Hepatocyte (in vitro differentiated cells): Measurements from ENCODE around the gene HSPA1A. TPM values are rescaled to one million over a fixed set of nuclear protein-coding genes. Genes with fewer than 3 reads are reported as not detected.
"Not testable (repeated sequence)": the region's sequence is repeated elsewhere in the genome, so short reads cannot be mapped to it uniquely, and the experiment has no call there.

ENCODE experiments used
- DNase-seq: peaks from one replicate; pipeline ENCODE4 v3.0.0-alpha.2; 2016; ENCODE audit warnings: low spot score
- H2AFZ ChIP-seq: fragments of 200-600 bp; sonication (generic); 2 replicates; pipeline ENCODE4 v1.6.0; 2016; ENCODE audit warnings: antibody characterized with exemption, mild to moderate bottlenecking
- H3K27ac ChIP-seq: fragments of 200-600 bp; sonication (generic); 2 replicates; pipeline ENCODE4 v1.5.1; 2016; ENCODE audit warnings: mild to moderate bottlenecking
- H3K27me3 ChIP-seq: fragments of 200-600 bp; sonication (generic); 2 replicates; pipeline ENCODE4 v1.6.1; 2016
- H3K36me3 ChIP-seq: fragments of 200-600 bp; sonication (generic); replicated peaks from 2 replicates; pipeline ENCODE4 v1.5.1; 2016; ENCODE audit warnings: low read depth; ENCODE audit not compliant: insufficient read depth
- H3K4me1 ChIP-seq: fragments of 200-600 bp; sonication (generic); 2 replicates; pipeline ENCODE4 v1.5.1; 2016; ENCODE audit warnings: mild to moderate bottlenecking, moderate library complexity; ENCODE audit not compliant: insufficient read depth
- H3K4me2 ChIP-seq: fragments of 200-600 bp; sonication (generic); 2 replicates; pipeline ENCODE4 v1.6.0; 2016
- H3K4me3 ChIP-seq: fragments of 200-600 bp; sonication (generic); 2 replicates; pipeline ENCODE4 v1.5.1; 2016; ENCODE audit warnings: mild to moderate bottlenecking
- H3K79me2 ChIP-seq: fragments of 200-600 bp; sonication (generic); 2 replicates; pipeline ENCODE4 v1.6.0; 2017; ENCODE audit warnings: mild to moderate bottlenecking
- H3K9me2 ChIP-seq: fragments of 200-600 bp; sonication (generic); replicated peaks from 2 replicates; pipeline ENCODE4 v1.6.0; 2017; ENCODE audit warnings: mild to moderate bottlenecking; ENCODE audit not compliant: insufficient read depth
- H3K9me3 ChIP-seq: fragments of 200-600 bp; sonication (generic); 2 replicates; pipeline ENCODE4 v1.5.1; 2016; ENCODE audit warnings: low read depth, mild to moderate bottlenecking
- H4K20me1 ChIP-seq: fragments of 200-600 bp; sonication (generic); 2 replicates; pipeline ENCODE4 v1.6.0; 2016; ENCODE audit warnings: mild to moderate bottlenecking; ENCODE audit not compliant: insufficient read depth, poor library complexity, severe bottlenecking
- EZH2 ChIP-seq: fragments of 200-600 bp; sonication (generic); IDR thresholded peaks from 2 replicates; pipeline ENCODE4 v1.6.1; 2016; ENCODE audit warnings: antibody characterized with exemption, mild to moderate bottlenecking, borderline replicate concordance
- EZH2phosphoT487 ChIP-seq: fragments of 200-600 bp; sonication (generic); IDR thresholded peaks from one replicate; pipeline ENCODE4 v1.6.1; 2018; ENCODE audit warnings: antibody characterized with exemption, mild to moderate bottlenecking, low read depth, moderate library complexity; ENCODE audit not compliant: unreplicated experiment, severe bottlenecking
- WGBS: methylation state at CpG from one replicate; pipeline ENCODE4 v1.1.6; 2016; ENCODE audit warnings: low lambda C conversion rate; ENCODE audit errors: missing lambda C conversion rate; 5-methylcytosine and 5-hydroxymethylcytosine counted together
- polyA plus RNA-seq: library from polyadenylated mRNA; unstranded; fragments of >200 nt; fragmentation: Nextera tagmentation; extraction: Ambion mirVana; gene quantifications from 2 replicates; pipeline ENCODE4 v1.2.1, GENCODE V29; 2016
- total RNA-seq: library from RNA; depleted of rRNA; stranded (reverse); fragments of >200 nt; gene quantifications from 2 replicates; pipeline ENCODE4 v1.2.3, GENCODE V29; 2014
- TF ChIP-seq, protein P1 (sequence below): fragments of 200-600 bp; sonication (generic); IDR thresholded peaks from 2 replicates; pipeline ENCODE4 v1.5.1; 2016; ENCODE audit warnings: antibody characterized with exemption, mild to moderate bottlenecking; ENCODE audit not compliant: poor library complexity

Gene HSPA1A
- total and polyA plus RNA-seq, 2 experiments from 2014 or later, result 82.2 to 83.3 TPM

DNA sequence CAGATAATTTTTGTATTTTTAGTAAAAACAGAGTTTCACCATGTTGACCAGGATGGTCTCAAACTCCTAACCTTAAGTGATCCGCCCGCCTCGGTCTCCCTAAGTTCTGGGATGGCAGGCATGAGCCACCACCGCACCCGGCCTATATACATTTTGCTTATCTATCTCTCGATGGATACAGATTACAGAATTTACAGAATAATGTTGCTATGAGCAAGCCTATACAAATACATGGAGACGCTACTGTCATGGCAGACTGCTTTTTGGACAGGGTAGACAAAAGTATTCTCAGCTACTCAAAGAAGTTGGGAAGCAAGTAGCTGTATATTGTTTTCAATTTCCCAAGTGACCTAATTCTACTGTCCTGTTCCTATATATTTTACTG, 1.9 kb upstream of the HSPA1A start:
- peak overlapping the region; percentile 85 for H3K4me2 ChIP-seq
- no peaks in the 10 kb centered on the region for H4K20me1 ChIP-seq
- no peaks in the 10 kb centered on the region for H3K27me3 ChIP-seq
- H3K36me3 ChIP-seq, result no peaks in the 10 kb centered on the region
- TF ChIP-seq EZH2 (no peak), EZH2phosphoT487 (no peak)
- TF ChIP-seq, protein P1, sequence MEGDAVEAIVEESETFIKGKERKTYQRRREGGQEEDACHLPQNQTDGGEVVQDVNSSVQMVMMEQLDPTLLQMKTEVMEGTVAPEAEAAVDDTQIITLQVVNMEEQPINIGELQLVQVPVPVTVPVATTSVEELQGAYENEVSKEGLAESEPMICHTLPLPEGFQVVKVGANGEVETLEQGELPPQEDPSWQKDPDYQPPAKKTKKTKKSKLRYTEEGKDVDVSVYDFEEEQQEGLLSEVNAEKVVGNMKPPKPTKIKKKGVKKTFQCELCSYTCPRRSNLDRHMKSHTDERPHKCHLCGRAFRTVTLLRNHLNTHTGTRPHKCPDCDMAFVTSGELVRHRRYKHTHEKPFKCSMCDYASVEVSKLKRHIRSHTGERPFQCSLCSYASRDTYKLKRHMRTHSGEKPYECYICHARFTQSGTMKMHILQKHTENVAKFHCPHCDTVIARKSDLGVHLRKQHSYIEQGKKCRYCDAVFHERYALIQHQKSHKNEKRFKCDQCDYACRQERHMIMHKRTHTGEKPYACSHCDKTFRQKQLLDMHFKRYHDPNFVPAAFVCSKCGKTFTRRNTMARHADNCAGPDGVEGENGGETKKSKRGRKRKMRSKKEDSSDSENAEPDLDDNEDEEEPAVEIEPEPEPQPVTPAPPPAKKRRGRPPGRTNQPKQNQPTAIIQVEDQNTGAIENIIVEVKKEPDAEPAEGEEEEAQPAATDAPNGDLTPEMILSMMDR, result no peak
- peaks cover 18% of the 10 kb centered on the region for H3K4me1 ChIP-seq
- H3K4me3 ChIP-seq, result no peak overlapping the region
- no peaks in the 10 kb centered on the region for H3K9me2 ChIP-seq
- peak overlapping the region; percentile 85 for H2AFZ ChIP-seq
- H3K27ac ChIP-seq, result peak overlapping the region; percentile 97
- no peaks in the 10 kb centered on the region for H3K9me3 ChIP-seq
- DNase-seq, result no peak
- H3K79me2 ChIP-seq, result peaks cover 11% of the 10 kb centered on the region
- 98% methylated on average over 7 of the region's 7 CpGs for WGBS

- Histone ChIP-seq H3K9me3 (no peaks in the 10 kb centered on the region), H3K27me3 (no peaks in the 10 kb centered on the region), H3K4me3 (peak overlapping the region; percentile 28), H3K36me3 (no peaks in the 10 kb centered on the region), H4K20me1 (no peaks in the 10 kb centered on the region), H3K9me2 (no peaks in the 10 kb centered on the region), H3K4me1 (peaks cover 22% of the 10 kb centered on the region), H2AFZ (peak overlapping the region; percentile 10), H3K4me2 (peak overlapping the region; percentile 85), H3K27ac (peak overlapping the region; percentile 97), H3K79me2 (peaks cover 14% of the 10 kb centered on the region)
- WGBS, result 3% methylated on average over 12 of the region's 13 CpGs
- peak; percentile 96 for DNase-seq
- TF ChIP-seq, protein P1, result no peak
- TF ChIP-seq EZH2phosphoT487, result no peak
- no peak for TF ChIP-seq EZH2
Observed at GRCh38 chr6:31814677-31815024, 692 bp upstream of the HSPA1A start.

- not testable (repeated sequence) for DNase-seq, H3K36me3 ChIP-seq, H3K9me2 ChIP-seq, H4K20me1 ChIP-seq, H3K4me3 ChIP-seq, H3K27me3 ChIP-seq, H3K27ac ChIP-seq, H3K9me3 ChIP-seq, H2AFZ ChIP-seq
- H3K79me2 ChIP-seq, result peaks cover 20% of the 10 kb centered on the region
- WGBS, result 86% methylated on average over 16 of the region's 37 CpGs
- peaks cover 40% of the 10 kb centered on the region for H3K4me1 ChIP-seq
- H3K4me2 ChIP-seq, result peak overlapping the region; percentile 70
Observed at GRCh38 chr6:31817133-31817928, 2.0 kb downstream of the HSPA1A start.

DNA sequence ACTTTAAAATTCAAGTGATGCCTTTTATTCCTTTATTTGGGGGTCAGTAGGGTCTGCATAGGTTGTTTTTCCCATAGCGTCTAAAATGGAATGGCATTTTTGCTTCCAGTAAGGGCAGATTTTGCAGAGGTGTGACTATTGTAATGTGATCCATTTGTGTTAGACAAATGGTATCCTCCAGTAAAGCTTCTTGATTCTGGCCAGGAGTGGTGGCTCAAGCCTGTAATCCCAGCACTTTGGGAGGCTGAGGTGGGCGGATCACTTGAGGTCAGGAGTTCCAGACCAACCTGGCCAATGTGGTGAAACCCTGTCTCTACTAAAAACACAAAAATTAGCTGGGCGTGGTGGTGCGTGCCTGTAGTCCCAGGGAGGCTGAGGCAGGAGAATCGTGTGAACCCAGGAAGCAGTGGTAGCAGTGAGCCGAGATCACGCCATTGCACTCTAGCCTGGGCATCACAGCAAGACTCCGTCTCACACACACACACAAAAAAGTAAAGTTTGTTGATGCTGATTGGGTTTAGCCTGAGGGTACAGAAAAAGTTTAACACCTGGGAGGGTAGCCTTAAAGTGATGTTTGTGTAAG, 2.7 kb downstream of the HSPA1A start:
- not testable (repeated sequence) for H4K20me1 ChIP-seq, H3K4me3 ChIP-seq, H3K9me3 ChIP-seq, H3K27ac ChIP-seq, H3K9me2 ChIP-seq, H3K36me3 ChIP-seq, H3K27me3 ChIP-seq, DNase-seq, H2AFZ ChIP-seq
- H3K79me2 ChIP-seq, result peaks cover 18% of the 10 kb centered on the region
- H3K4me1 ChIP-seq, result peaks cover 40% of the 10 kb centered on the region
- H3K4me2 ChIP-seq, result peak overlapping the region; percentile 70
- 90% methylated on average over 8 of the region's 8 CpGs for WGBS
